HG02981 (cell line): ENCODE data around the gene RALGPS1.
A peak's percentile ranks its signal among the peaks of the same experiment; 100 is the strongest.

Experiments
- ATAC-seq: cut with Tn5 transposase; IDR thresholded peaks from one replicate; pipeline ENCODE4 v1.9.1; 2021; ENCODE audit warnings: mild to moderate bottlenecking, moderate library complexity; ENCODE audit not compliant: unreplicated experiment

RALGPS1 gene

GRCh38 chr9:126904586-126904985, 10.0 kb upstream of the RALGPS1 start:
- no peak for ATAC-seq

- no peak for ATAC-seq
Observed at GRCh38 chr9:126906091-126906490, 8.5 kb upstream of the RALGPS1 start.

- ATAC-seq = no peak
Observed at GRCh38 chr9:126907058-126907457, 7.5 kb upstream of the RALGPS1 start.

GRCh38 chr9:126915281-126915816, 767 bp downstream of the RALGPS1 start:
- peak; percentile 2 for ATAC-seq

- ATAC-seq = no peak
Observed at GRCh38 chr9:126915846-126916543, 1.4 kb downstream of the RALGPS1 start.

- ATAC-seq = no peak
Observed at GRCh38 chr9:126916909-126917308, 2.3 kb downstream of the RALGPS1 start.

- no peak for ATAC-seq
Observed at GRCh38 chr9:126919193-126919592, 4.6 kb downstream of the RALGPS1 start.

- ATAC-seq = no peak
Observed at GRCh38 chr9:126925876-126926275, 11.3 kb downstream of the RALGPS1 start.

GRCh38 chr9:126926364-126926763, 11.8 kb downstream of the RALGPS1 start:
- ATAC-seq = no peak

GRCh38 chr9:126927419-126927818, 12.8 kb downstream of the RALGPS1 start:
- ATAC-seq = no peak

- ATAC-seq = no peak
Observed at GRCh38 chr9:126932871-126933321, 18.3 kb downstream of the RALGPS1 start.

GRCh38 chr9:126933334-126933980, 18.9 kb downstream of the RALGPS1 start:
- ATAC-seq = no peak

GRCh38 chr9:126934441-126934840, 19.9 kb downstream of the RALGPS1 start:
- ATAC-seq = no peak

GRCh38 chr9:126935630-126936029, 21.0 kb downstream of the RALGPS1 start:
- no peak for ATAC-seq

GRCh38 chr9:126937444-126937843, 22.9 kb downstream of the RALGPS1 start:
- no peak for ATAC-seq

- no peak for ATAC-seq
Observed at GRCh38 chr9:126938327-126938726, 23.7 kb downstream of the RALGPS1 start.

GRCh38 chr9:126939821-126940221, 25.2 kb downstream of the RALGPS1 start:
- no peak for ATAC-seq

GRCh38 chr9:126942399-126942798, 27.8 kb downstream of the RALGPS1 start:
- no peak for ATAC-seq

- ATAC-seq = no peak
Observed at GRCh38 chr9:126945682-126946081, 31.1 kb downstream of the RALGPS1 start.

- ATAC-seq = no peak
Observed at GRCh38 chr9:126947529-126947928, 32.9 kb downstream of the RALGPS1 start.

- no peak for ATAC-seq
Observed at GRCh38 chr9:126952205-126952977, 37.8 kb downstream of the RALGPS1 start.
